ENCODE results near the gene EXOG. TPM values are rescaled to one million over a fixed set of nuclear protein-coding genes. Genes with fewer than 3 reads are reported as not detected.
A peak's percentile ranks its signal among the peaks of the same experiment; 100 is the strongest.

Gene EXOG
- polyA plus RNA-seq, 1 donor (not counting 4 experiments of a cell fraction or from before 2014, with no cell fraction given): 10.3 TPM

DNA sequence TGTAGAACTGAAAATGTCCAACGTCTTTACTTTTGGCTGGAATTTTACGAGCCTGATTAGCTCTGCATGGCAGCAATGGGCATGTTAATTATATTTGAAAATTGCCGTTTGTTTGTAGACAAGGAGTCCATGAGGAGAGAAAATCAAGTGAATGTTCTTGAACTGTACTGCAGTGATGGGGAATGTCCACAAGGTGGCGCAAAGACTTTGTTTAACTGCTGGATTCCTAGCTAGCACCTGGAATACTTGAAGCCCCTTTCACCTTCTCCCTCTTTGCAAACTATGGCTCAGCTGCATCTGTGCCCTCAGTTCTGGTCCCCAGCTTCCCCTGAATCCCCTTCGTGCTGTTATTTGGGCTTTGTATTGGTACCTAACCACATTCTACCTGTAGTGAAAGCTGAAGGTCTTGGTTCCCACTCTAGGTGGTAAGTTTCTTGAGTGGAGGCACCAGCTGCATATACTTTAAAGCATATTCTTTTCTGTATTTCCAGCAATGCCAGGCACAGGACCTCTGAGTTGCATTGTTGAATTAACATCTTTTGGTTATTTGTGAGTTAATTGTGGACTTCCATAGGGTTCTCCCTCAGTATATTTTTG is 25.3 kb downstream of the EXOG start:
- H3K9me1 ChIP-seq (ENCODE audit: control insufficient read depth, extremely low read depth, insufficient read depth, low read length): no peaks in the 10 kb centered on the region
- H3K27ac ChIP-seq (ENCODE audit: control insufficient read depth, insufficient read depth, low read length): no peak overlapping the region
- DNase-seq (ENCODE audit: low read depth, low spot score) (peak; percentile 7), FAIRE-seq (peak; percentile 92)
- dilution Hi-C loops (cut with MboI; ENCODE audit: extremely low pct_ligation_motif_present, low sequenced_read_pairs): no loop called here
- no peak overlapping the region for H2AFZ ChIP-seq (ENCODE audit: control insufficient read depth, low read length)
- TF ChIP-seq, protein P1, sequence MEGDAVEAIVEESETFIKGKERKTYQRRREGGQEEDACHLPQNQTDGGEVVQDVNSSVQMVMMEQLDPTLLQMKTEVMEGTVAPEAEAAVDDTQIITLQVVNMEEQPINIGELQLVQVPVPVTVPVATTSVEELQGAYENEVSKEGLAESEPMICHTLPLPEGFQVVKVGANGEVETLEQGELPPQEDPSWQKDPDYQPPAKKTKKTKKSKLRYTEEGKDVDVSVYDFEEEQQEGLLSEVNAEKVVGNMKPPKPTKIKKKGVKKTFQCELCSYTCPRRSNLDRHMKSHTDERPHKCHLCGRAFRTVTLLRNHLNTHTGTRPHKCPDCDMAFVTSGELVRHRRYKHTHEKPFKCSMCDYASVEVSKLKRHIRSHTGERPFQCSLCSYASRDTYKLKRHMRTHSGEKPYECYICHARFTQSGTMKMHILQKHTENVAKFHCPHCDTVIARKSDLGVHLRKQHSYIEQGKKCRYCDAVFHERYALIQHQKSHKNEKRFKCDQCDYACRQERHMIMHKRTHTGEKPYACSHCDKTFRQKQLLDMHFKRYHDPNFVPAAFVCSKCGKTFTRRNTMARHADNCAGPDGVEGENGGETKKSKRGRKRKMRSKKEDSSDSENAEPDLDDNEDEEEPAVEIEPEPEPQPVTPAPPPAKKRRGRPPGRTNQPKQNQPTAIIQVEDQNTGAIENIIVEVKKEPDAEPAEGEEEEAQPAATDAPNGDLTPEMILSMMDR (optimal IDR thresholded peaks at IDR 0.05 in 1 of 3, IDR thresholded peaks at IDR 0.05 in 1 of 3, conservative IDR thresholded peaks at IDR 0.05 in 1 of 3; ENCODE audit: extremely low read depth in 1 of 3, insufficient read depth in 2 of 3, low read length in 3 of 3): peak; percentile 79 to 87 (median 86)
- no peak for TF ChIP-seq EZH2 (IDR thresholded peaks at IDR 0.05; ENCODE audit: low read length)
- H4K20me1 ChIP-seq (ENCODE audit: control insufficient read depth, extremely low read depth, insufficient read depth, low read length): no peaks in the 10 kb centered on the region
- no peak overlapping the region for H3K9ac ChIP-seq (ENCODE audit: control insufficient read depth, extremely low read depth, insufficient read depth, low read length)
- no peak overlapping the region for H3K4me3 ChIP-seq (ENCODE audit: control insufficient read depth in 2 of 3, extremely low read depth in 1 of 3, insufficient read depth in 2 of 3, low read depth in 1 of 3, low read length in 3 of 3)
- H3K79me2 ChIP-seq (ENCODE audit: control insufficient read depth, insufficient read depth, low read length): no peaks in the 10 kb centered on the region
- H3K36me3 ChIP-seq (ENCODE audit: control insufficient read depth in 2 of 2, extremely low read depth in 1 of 2, insufficient read depth in 2 of 2, low read length in 2 of 2): peaks cover 0 to 2% of the 10 kb centered on the region in 2 experiments
- H3K4me2 ChIP-seq (ENCODE audit: control insufficient read depth, extremely low read depth, insufficient read depth, low read depth, low read length): no peak overlapping the region
- no peaks in the 10 kb centered on the region for H3K9me3 ChIP-seq (ENCODE audit: control insufficient read depth, low read depth, low read length)
- peaks cover 9% of the 10 kb centered on the region for H3K4me1 ChIP-seq (ENCODE audit: control insufficient read depth, extremely low read depth, insufficient read depth, low read length)
- no peaks in the 10 kb centered on the region for H3K27me3 ChIP-seq (ENCODE audit: control insufficient read depth, extremely low read depth, insufficient read depth, low read length)

DNA sequence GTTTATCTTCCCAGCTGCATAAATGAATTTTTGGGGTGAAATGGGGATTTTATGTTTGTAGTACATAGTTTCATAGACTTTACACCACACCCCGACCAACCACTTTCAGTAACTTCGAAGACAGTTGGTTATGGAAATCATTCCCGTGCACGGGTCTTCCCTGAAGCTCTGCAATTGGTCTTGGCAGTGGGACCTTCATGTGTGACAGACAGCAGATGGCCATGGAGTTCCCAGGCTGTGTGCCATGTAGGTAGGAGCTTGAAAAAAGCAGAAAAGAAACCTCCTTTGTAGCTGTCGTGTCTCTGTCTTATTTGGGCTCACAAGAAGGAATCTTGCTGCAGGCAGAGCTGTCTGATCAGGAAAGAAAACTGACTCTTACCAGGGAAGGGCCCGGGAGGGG is 25.9 kb downstream of the EXOG start:
- H3K9ac ChIP-seq (ENCODE audit: control insufficient read depth, extremely low read depth, insufficient read depth, low read length): no peak overlapping the region
- H3K27me3 ChIP-seq (ENCODE audit: control insufficient read depth, extremely low read depth, insufficient read depth, low read length): no peaks in the 10 kb centered on the region
- no peaks in the 10 kb centered on the region for H4K20me1 ChIP-seq (ENCODE audit: control insufficient read depth, extremely low read depth, insufficient read depth, low read length)
- no peak overlapping the region for H3K4me3 ChIP-seq (ENCODE audit: control insufficient read depth in 2 of 3, extremely low read depth in 1 of 3, insufficient read depth in 2 of 3, low read depth in 1 of 3, low read length in 3 of 3)
- DNase-seq (ENCODE audit: low read depth, low spot score): no peak
- H3K9me3 ChIP-seq (ENCODE audit: control insufficient read depth, low read depth, low read length): no peaks in the 10 kb centered on the region
- H3K36me3 ChIP-seq (ENCODE audit: control insufficient read depth in 2 of 2, extremely low read depth in 1 of 2, insufficient read depth in 2 of 2, low read length in 2 of 2): peaks cover 0 to 2% of the 10 kb centered on the region in 2 experiments
- H3K9me1 ChIP-seq (ENCODE audit: control insufficient read depth, extremely low read depth, insufficient read depth, low read length): no peaks in the 10 kb centered on the region
- dilution Hi-C loops (cut with MboI; ENCODE audit: extremely low pct_ligation_motif_present, low sequenced_read_pairs): no loop called here
- H3K79me2 ChIP-seq (ENCODE audit: control insufficient read depth, insufficient read depth, low read length): no peaks in the 10 kb centered on the region
- FAIRE-seq: no peak
- H2AFZ ChIP-seq (ENCODE audit: control insufficient read depth, low read length): no peak overlapping the region
- H3K4me2 ChIP-seq (ENCODE audit: control insufficient read depth, extremely low read depth, insufficient read depth, low read depth, low read length): no peak overlapping the region
- no peak overlapping the region for H3K27ac ChIP-seq (ENCODE audit: control insufficient read depth, insufficient read depth, low read length)
- no peak for TF ChIP-seq EZH2 (IDR thresholded peaks at IDR 0.05; ENCODE audit: low read length)
- TF ChIP-seq, protein P1 (optimal IDR thresholded peaks at IDR 0.05 in 1 of 3, IDR thresholded peaks at IDR 0.05 in 1 of 3, conservative IDR thresholded peaks at IDR 0.05 in 1 of 3; ENCODE audit: extremely low read depth in 1 of 3, insufficient read depth in 2 of 3, low read length in 3 of 3): no peak
- H3K4me1 ChIP-seq (ENCODE audit: control insufficient read depth, extremely low read depth, insufficient read depth, low read length): peaks cover 9% of the 10 kb centered on the region
